AG10803 (cell line): ENCODE measurements around the gene CYS1.
"Not testable (repeated sequence)": the region's sequence is repeated elsewhere in the genome, so short reads cannot be mapped to it uniquely, and the experiment has no call there.

ENCODE experiments used
- DNase-seq: peaks from one replicate; pipeline ENCODE4 v3.0.0; 2010; ENCODE audit warnings: low read depth
- H3K4me3 ChIP-seq: 2 replicates; pipeline ENCODE4 v1.5.1; 2011; ENCODE audit warnings: mild to moderate bottlenecking, low read length, control low read depth
- CTCF ChIP-seq: conservative IDR thresholded peaks from 2 replicates; pipeline ENCODE4 v1.5.1; 2011; ENCODE audit warnings: mild to moderate bottlenecking, low read length, control low read depth, inconsistent platforms

The CYS1 gene

GRCh38 chr2:10094271-10094814 is 14.1 kb upstream of the CYS1 start:
- no peak overlapping the region for H3K4me3 ChIP-seq
- no peak for DNase-seq
- no peak for TF ChIP-seq CTCF

- not testable (repeated sequence) for H3K4me3 ChIP-seq
These were observed 11.7 kb upstream of the CYS1 start for GRCh38 chr2:10091889-10092244.

DNA sequence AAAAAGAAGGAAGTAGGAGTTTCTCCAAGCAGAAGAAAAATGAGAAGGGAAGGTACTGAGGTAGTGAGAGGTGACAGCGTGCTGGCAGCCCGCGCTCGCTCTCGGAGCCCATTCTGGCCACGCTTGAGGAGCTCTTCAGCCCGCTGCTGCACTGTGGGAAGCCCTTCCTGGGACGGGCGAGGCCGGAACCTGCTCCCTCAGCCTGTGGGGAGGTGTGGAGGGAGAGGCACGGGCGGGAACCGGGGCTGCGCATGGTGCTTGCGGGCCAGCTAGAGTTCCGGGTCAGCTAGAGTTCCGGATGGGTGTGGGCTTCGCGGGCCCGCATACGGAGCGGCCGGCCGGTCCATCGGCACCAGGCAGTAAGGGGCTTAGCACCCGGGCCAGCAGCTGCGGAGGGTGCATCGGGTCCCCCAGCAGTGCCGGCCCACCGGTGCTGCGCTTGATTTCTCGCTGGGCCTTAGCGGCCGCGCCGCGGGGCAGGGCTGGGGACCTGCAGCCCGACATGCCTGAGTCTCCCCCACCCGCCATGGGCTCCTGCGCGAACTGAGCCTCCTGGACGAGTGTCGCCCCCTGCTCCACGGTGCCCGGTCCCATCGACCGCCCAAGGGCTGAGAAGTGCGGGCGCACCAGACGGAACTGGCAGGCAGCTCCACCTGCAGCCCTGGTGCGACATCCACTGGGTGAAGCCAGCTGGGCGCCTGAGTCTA is 11.1 kb upstream of the CYS1 start:
- H3K4me3 ChIP-seq: no peak overlapping the region

More at GRCh38 chr2:10091889-10092244, 11.7 kb upstream of the CYS1 start:
- not testable (repeated sequence) for DNase-seq

DNA sequence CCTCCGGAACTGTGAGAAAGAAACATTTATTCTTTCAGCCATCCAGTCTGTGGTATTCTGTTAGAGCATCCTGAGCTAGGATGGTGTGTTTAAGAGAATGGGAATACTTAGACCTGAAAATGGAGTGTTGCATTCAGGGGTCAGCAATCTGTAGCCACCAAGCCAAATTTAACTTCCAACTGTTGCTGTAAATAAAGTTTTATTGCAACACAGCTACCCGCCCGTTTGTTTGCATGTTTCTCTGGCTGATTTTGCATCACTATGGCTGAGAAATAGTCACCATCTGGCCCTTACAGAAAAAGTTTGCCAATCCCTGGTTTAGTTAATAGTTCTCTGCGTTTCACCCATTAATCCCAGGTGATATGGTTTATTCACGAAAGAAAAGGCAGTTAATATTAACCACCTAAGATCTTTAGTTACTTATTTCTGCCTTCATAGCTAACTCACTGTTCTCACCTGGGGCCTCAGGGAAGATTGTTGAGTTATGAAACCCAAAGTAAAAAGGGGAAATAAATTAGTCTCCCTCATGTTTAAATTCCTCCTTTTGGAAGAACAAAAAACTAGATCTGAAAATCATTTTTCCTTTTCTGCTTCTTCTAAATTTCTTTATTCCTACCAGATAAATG is 9.5 kb upstream of the CYS1 start:
- TF ChIP-seq CTCF: no peak
- no peak for DNase-seq
- H3K4me3 ChIP-seq: no peak overlapping the region

More for the DNA sequence above, 11.1 kb upstream of the CYS1 start:
- TF ChIP-seq CTCF: no peak
- no peak for DNase-seq

GRCh38 chr2:10087360-10087759 is 7.1 kb upstream of the CYS1 start:
- no peak overlapping the region for H3K4me3 ChIP-seq
- no peak for DNase-seq
- TF ChIP-seq CTCF: no peak

GRCh38 chr2:10086950-10087349 is 6.7 kb upstream of the CYS1 start:
- DNase-seq: no peak
- TF ChIP-seq CTCF: no peak
- H3K4me3 ChIP-seq: no peak overlapping the region

- no peak for DNase-seq
- H3K4me3 ChIP-seq: no peak overlapping the region
- no peak for TF ChIP-seq CTCF
These were observed 5.5 kb upstream of the CYS1 start for GRCh38 chr2:10085668-10086059.
